Measurements from ENCODE around the gene SMIM30. TPM values are rescaled to one million over a fixed set of nuclear protein-coding genes. Genes with fewer than 3 reads are reported as not detected.

SMIM30 gene
- total RNA-seq, 2 experiments from 2014 or later, result 40.1 to 41.2 TPM

GRCh38 chr7:113071465-113071864 lies 46.9 kb downstream of the SMIM30 start:
- no peaks in the 10 kb centered on the region for H3K4me1 Mint-ChIP-seq (ENCODE audit: low read depth)
- H3K36me3 Mint-ChIP-seq (ENCODE audit: low read depth), result no peaks in the 10 kb centered on the region
- no peak overlapping the region for H3K4me3 Mint-ChIP-seq
- intact Hi-C loops (cut with micrococcal nuclease), result no loop called here
- H3K9me3 Mint-ChIP-seq, result no peaks in the 10 kb centered on the region
- CTCF ChIA-PET, result interaction anchor here (0.6 kb wide), 1 partner anchor 17 kb away, joined by 3 read pairs; no protein-coding TSS in a partner anchor
- peaks cover 8% of the 10 kb centered on the region for H3K27me3 Mint-ChIP-seq (ENCODE audit: low read depth)
- no peak for DNase-seq
- H3K27ac Mint-ChIP-seq, result no peak overlapping the region

Other genes starting within 250 kb of the SMIM30 start
- not detected for gene GPR85, start 31.7 kb downstream of the SMIM30 start, total RNA-seq

Data from activated naive CD4-positive, alpha-beta T cell treated with anti-CD3 and anti-CD28 coated beads for 36 hours (primary cell).